HepG2 (cell line): ENCODE measurements around the gene HIVEP2. TPM values are rescaled to one million over a fixed set of nuclear protein-coding genes. Genes with fewer than 3 reads are reported as not detected.

Experiments
- GTF3A ChIP-seq: sonication (generic); formaldehyde crosslinking; conservative IDR thresholded peaks from 2 replicates; pipeline ENCODE4 v1.4.0; 2020; ENCODE audit warnings: mild to moderate bottlenecking, missing genetic modification reagents
- KMT2A ChIP-seq: sonication (generic); formaldehyde crosslinking; IDR thresholded peaks from 2 replicates; pipeline ENCODE4 v1.4.0; 2020; ENCODE audit warnings: missing genetic modification reagents
- MAFK ChIP-seq, 2 experiments: IDR thresholded peaks in 1 of 2; conservative IDR thresholded peaks in 1 of 2; 2 replicates each; pipeline ENCODE4 v1.6.1; 2011; ENCODE audit warnings: improper control_type of control experiment in 2 of 2, low read length in 2 of 2
- MBNL3 ChIP-seq: fragments of 250-450 bp; sonication (Bioruptor Pico); conservative IDR thresholded peaks from 2 replicates; pipeline ENCODE4 v1.8.0; 2022; ENCODE audit warnings: mild to moderate bottlenecking, inconsistent platforms
- NR3C1 ChIP-seq: sonication (generic); formaldehyde crosslinking; IDR thresholded peaks from 2 replicates; pipeline ENCODE4 v1.4.0; 2020; ENCODE audit warnings: missing genetic modification reagents
- RORA ChIP-seq: sonication (generic); formaldehyde crosslinking; IDR thresholded peaks from 2 replicates; pipeline ENCODE4 v1.5.0; 2020; ENCODE audit warnings: mild to moderate bottlenecking, missing genetic modification reagents, moderate library complexity
- SIX1 ChIP-seq: sonication (generic); formaldehyde crosslinking; IDR thresholded peaks from 2 replicates; pipeline ENCODE4 v1.4.0; 2020; ENCODE audit warnings: missing genetic modification reagents, borderline replicate concordance
- SNAI1 ChIP-seq: sonication (generic); formaldehyde crosslinking; IDR thresholded peaks from 2 replicates; pipeline ENCODE4 v1.5.0; 2020; ENCODE audit warnings: mild to moderate bottlenecking, missing genetic modification reagents, borderline replicate concordance
- SNAPC2 ChIP-seq: sonication (generic); formaldehyde crosslinking; IDR thresholded peaks from 2 replicates; pipeline ENCODE4 v1.8.1; 2022; ENCODE audit warnings: mild to moderate bottlenecking, missing genetic modification reagents
- ZFP36L2 ChIP-seq: sonication (generic); formaldehyde crosslinking; IDR thresholded peaks from 2 replicates; pipeline ENCODE4 v1.4.0; 2020; ENCODE audit warnings: missing genetic modification reagents
- ZNF235 ChIP-seq: sonication (generic); formaldehyde crosslinking; IDR thresholded peaks from 2 replicates; pipeline ENCODE4 v1.8.1; 2023; ENCODE audit warnings: mild to moderate bottlenecking, missing genetic modification reagents, borderline replicate concordance
- ZNF34 ChIP-seq: sonication (generic); formaldehyde crosslinking; IDR thresholded peaks from 2 replicates; pipeline ENCODE4 v1.4.0; 2020; ENCODE audit warnings: mild to moderate bottlenecking, missing genetic modification reagents, borderline replicate concordance
- ZNF569 ChIP-seq: sonication (generic); formaldehyde crosslinking; IDR thresholded peaks from 2 replicates; pipeline ENCODE4 v1.5.0; 2020; ENCODE audit warnings: mild to moderate bottlenecking, missing genetic modification reagents, moderate library complexity, borderline replicate concordance
- ZNF768 ChIP-seq: sonication (generic); formaldehyde crosslinking; IDR thresholded peaks from 2 replicates; pipeline ENCODE4 v1.4.0; 2020; ENCODE audit warnings: missing genetic modification reagents
- polyA plus RNA-seq, 8 experiments: library from polyadenylated mRNA; depleted of rRNA in 3 of 8; stranded (reverse) in 7 of 8; unstranded in 1 of 8; fragments of >200 nt; fragmentation: Illumina TruSeq in 4 of 8; extraction: Trizol in 4 of 8; gene quantifications; 2 replicates each; pipeline versions ENCODE4 v1.2.1 to v1.2.3, GENCODE V29; 2011 to 2016; ENCODE audit warnings: low read depth in 4 of 8, missing spikeins in 1 of 8, mixed read lengths in 1 of 8; ENCODE audit not compliant: insufficient read depth in 1 of 8
- total RNA-seq, 5 experiments: library from RNA; depleted of rRNA; stranded (reverse); fragments of >200 nt; fragmentation: Illumina TruSeq; extraction: Trizol; gene quantifications; 2 replicates each; pipeline ENCODE4 v1.2.3, GENCODE V29; 2016; ENCODE audit warnings: low read depth in 1 of 5
- TF ChIP-seq, protein P1 (sequence below): sonication (generic); formaldehyde crosslinking; IDR thresholded peaks from 2 replicates; pipeline ENCODE4 v1.4.0; 2020; ENCODE audit warnings: mild to moderate bottlenecking, missing genetic modification reagents
- TF ChIP-seq, protein P2 (sequence below): sonication (generic); formaldehyde crosslinking; IDR thresholded peaks from 2 replicates; pipeline ENCODE4 v1.4.0; 2020; ENCODE audit warnings: missing genetic modification reagents, borderline replicate concordance

HIVEP2 gene
- total and polyA plus RNA-seq, 2 of the 13 experiments (the other 11 are each of a cell fraction or from before 2014, with no cell fraction given) = 3.4 to 12.9 TPM

DNA sequence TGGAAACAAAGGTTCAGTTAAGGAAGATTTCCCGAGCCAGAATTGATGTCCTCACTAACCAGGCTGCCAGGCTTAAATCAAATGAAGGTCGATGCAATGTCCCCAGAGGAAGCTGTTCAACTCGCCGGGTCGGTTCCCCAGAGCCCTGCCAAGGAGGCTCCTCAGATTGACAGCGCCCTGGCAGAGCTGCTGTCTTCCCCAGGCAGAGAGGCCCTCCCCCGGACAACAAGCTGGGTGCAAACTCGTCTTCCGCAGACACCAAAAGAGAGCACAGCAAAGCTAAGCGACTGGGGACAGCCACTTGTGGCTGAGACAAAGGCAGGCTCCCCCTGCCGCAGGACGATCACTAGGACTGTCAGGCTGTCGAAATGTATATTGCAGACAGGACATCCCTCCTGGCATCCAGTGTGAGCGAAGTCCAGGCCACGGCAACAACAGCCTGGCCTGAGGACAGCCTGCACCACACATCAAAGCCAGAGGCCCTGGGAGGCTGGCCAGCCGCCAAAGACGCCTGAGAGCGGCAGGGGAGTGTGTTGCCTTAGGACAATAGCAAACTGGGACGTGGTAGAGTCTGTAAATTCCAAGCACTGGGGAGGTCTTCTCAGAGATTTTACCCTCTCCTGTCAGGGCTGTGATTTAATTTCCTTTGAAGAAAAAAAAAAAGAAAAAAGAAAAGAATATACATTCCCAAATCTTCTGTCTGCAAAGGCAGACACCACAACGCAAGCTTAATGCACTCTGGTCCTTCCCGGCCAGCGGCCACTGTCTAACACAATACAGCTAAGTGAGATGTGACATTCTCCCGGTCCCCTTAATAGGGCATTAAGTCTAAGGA lies 99.1 kb downstream of the HIVEP2 start (continued):
- TF ChIP-seq MBNL3 (CRISPR knock-in tag) = no peak
- no peak for TF ChIP-seq RORA (CRISPR knock-in tag)
- TF ChIP-seq MAFK (conservative IDR thresholded peaks at IDR 0.05 in 1 of 2, IDR thresholded peaks at IDR 0.05 in 1 of 2; ENCODE audit: low read length in 2 of 2) = peak in 1 of 2 experiments; percentile 30; a peak in 1 of 4 replicates
- TF ChIP-seq SNAI1 = no peak
- peak; percentile 97; the same call in 1 of the 2 replicates for TF ChIP-seq ZNF34 (CRISPR knock-in tag)
- TF ChIP-seq KMT2A = peak; percentile 96
- TF ChIP-seq ZNF569 (CRISPR knock-in tag) = peak; percentile 40; the same call in 1 of the 2 replicates
- TF ChIP-seq, protein P1, sequence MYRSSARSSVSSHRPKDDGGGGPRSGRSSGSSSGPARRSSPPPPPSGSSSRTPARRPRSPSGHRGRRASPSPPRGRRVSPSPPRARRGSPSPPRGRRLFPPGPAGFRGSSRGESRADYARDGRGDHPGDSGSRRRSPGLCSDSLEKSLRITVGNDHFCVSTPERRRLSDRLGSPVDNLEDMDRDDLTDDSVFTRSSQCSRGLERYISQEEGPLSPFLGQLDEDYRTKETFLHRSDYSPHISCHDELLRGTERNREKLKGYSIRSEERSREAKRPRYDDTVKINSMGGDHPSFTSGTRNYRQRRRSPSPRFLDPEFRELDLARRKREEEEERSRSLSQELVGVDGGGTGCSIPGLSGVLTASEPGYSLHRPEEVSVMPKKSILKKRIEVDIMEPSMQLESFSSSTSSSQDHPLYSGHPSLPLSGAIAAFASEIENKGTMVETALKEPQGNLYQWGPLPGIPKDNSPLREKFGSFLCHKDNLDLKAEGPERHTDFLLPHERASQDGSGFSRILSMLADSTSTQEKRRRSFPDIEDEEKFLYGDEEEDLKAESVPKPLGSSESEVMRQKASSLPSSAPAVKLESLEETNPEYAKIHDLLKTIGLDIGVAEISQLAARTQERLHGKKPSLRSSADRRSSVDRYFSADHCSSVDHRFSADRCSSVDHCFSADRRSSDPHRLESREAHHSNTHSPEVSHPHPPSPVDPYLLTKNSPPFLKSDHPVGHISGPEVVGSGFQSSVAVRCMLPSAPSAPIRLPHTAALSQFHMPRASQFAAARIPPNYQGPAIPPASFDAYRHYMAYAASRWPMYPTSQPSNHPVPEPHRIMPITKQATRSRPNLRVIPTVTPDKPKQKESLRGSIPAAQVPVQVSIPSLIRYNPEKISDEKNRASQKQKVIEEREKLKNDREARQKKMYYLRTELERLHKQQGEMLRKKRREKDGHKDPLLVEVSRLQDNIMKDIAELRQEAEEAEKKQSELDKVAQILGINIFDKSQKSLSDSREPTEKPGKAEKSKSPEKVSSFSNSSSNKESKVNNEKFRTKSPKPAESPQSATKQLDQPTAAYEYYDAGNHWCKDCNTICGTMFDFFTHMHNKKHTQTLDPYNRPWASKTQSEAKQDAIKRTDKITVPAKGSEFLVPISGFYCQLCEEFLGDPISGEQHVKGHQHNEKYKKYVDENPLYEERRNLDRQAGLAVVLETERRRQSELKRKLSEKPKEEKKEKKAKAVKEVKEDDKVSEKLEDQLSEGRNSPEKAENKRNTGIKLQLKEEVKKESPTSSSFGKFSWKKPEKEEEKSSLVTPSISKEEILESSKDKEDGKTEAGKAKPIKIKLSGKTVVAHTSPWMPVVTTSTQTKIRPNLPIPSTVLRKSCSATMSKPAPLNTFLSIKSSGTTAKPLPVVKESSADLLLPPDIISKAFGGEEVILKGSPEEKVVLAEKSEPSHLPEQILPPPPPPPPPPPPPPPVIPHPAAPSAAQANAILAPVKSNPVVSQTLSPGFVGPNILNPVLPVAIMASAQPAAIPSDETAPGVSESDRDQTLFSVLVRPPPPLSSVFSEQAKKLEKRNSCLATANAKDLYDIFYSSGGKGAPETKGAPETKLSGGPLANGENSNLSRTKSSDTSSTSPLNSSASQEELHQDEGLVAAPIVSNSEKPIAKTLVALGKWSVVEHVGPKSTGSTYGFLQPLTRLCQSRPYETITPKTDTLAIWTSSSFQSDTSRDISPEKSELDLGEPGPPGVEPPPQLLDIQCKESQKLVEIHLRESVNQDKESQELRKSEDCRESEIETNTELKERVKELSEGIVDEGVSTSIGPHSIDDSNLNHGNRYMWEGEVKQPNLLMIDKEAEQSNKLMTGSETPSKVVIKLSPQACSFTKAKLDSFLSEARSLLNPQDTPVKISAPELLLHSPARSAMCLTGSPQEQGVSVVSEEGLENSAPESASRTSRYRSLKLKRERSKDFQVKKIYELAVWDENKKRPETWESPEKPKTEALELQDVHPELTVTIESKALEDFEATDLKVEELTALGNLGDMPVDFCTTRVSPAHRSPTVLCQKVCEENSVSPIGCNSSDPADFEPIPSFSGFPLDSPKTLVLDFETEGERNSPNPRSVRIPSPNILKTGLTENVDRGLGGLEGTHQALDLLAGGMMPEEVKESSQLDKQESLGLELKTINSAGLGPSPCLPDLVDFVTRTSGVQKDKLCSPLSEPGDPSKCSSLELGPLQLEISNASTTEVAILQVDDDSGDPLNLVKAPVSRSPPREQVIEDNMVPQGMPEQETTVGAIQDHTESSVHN = no peak
- no peak; the same call in 1 of the 2 replicates for TF ChIP-seq ZNF235
- peak; percentile 78; the same call in 1 of the 2 replicates for TF ChIP-seq SNAPC2
- no peak for TF ChIP-seq ZFP36L2 (CRISPR knock-in tag)
- no peak for TF ChIP-seq NR3C1 (CRISPR knock-in tag)
- TF ChIP-seq, protein P2, sequence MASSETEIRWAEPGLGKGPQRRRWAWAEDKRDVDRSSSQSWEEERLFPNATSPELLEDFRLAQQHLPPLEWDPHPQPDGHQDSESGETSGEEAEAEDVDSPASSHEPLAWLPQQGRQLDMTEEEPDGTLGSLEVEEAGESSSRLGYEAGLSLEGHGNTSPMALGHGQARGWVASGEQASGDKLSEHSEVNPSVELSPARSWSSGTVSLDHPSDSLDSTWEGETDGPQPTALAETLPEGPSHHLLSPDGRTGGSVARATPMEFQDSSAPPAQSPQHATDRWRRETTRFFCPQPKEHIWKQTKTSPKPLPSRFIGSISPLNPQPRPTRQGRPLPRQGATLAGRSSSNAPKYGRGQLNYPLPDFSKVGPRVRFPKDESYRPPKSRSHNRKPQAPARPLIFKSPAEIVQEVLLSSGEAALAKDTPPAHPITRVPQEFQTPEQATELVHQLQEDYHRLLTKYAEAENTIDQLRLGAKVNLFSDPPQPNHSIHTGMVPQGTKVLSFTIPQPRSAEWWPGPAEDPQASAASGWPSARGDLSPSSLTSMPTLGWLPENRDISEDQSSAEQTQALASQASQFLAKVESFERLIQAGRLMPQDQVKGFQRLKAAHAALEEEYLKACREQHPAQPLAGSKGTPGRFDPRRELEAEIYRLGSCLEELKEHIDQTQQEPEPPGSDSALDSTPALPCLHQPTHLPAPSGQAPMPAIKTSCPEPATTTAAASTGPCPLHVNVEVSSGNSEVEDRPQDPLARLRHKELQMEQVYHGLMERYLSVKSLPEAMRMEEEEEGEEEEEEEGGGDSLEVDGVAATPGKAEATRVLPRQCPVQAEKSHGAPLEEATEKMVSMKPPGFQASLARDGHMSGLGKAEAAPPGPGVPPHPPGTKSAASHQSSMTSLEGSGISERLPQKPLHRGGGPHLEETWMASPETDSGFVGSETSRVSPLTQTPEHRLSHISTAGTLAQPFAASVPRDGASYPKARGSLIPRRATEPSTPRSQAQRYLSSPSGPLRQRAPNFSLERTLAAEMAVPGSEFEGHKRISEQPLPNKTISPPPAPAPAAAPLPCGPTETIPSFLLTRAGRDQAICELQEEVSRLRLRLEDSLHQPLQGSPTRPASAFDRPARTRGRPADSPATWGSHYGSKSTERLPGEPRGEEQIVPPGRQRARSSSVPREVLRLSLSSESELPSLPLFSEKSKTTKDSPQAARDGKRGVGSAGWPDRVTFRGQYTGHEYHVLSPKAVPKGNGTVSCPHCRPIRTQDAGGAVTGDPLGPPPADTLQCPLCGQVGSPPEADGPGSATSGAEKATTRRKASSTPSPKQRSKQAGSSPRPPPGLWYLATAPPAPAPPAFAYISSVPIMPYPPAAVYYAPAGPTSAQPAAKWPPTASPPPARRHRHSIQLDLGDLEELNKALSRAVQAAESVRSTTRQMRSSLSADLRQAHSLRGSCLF (CRISPR knock-in tag) = no peak
- no peak for TF ChIP-seq GTF3A (CRISPR knock-in tag)
- peak; percentile 65; the same call in 1 of the 2 replicates for TF ChIP-seq SIX1 (CRISPR knock-in tag)
- TF ChIP-seq ZNF768 = 0 out of 2 replicates have a peak, but pooled peaks have one; percentile 47
